ENCODE data around the gene STK33.

GRCh38 chr11:8356721-8357504 lies 237.1 kb downstream of the STK33 start:
- TF ChIP-seq, protein P1, sequence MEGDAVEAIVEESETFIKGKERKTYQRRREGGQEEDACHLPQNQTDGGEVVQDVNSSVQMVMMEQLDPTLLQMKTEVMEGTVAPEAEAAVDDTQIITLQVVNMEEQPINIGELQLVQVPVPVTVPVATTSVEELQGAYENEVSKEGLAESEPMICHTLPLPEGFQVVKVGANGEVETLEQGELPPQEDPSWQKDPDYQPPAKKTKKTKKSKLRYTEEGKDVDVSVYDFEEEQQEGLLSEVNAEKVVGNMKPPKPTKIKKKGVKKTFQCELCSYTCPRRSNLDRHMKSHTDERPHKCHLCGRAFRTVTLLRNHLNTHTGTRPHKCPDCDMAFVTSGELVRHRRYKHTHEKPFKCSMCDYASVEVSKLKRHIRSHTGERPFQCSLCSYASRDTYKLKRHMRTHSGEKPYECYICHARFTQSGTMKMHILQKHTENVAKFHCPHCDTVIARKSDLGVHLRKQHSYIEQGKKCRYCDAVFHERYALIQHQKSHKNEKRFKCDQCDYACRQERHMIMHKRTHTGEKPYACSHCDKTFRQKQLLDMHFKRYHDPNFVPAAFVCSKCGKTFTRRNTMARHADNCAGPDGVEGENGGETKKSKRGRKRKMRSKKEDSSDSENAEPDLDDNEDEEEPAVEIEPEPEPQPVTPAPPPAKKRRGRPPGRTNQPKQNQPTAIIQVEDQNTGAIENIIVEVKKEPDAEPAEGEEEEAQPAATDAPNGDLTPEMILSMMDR (IDR thresholded peaks at IDR 0.05): no peak
- TF ChIP-seq POLR2A (IDR thresholded peaks at IDR 0.05): no peak

All from esophagus squamous epithelium (tissue), 4 donors.